K562 (cell line): ENCODE measurements around the gene CRB2. TPM values are rescaled to one million over a fixed set of nuclear protein-coding genes. Genes with fewer than 3 reads are reported as not detected.

Experiments
- ESRRB ChIP-seq: fragments of 250-450 bp; sonication (Bioruptor Pico); IDR thresholded peaks from 2 replicates; pipeline ENCODE4 v1.5.0; 2020; ENCODE audit warnings: mild to moderate bottlenecking, moderate library complexity, borderline replicate concordance
- GATAD2A ChIP-seq: fragments of 450-650 bp; IDR thresholded peaks from 2 replicates; pipeline ENCODE4 v1.6.1; 2017
- HIVEP1 ChIP-seq: fragments of 250-450 bp; sonication (Bioruptor Pico); IDR thresholded peaks from 2 replicates; pipeline ENCODE4 v1.4.0; 2020; ENCODE audit warnings: mild to moderate bottlenecking
- JUND ChIP-seq, 2 experiments: IDR thresholded peaks; 2 replicates in 1 of 2; 3 replicates in 1 of 2; pipeline ENCODE4 v1.6.1; 2011; ENCODE audit warnings: borderline replicate concordance in 2 of 2, low read depth in 2 of 2, low read length in 2 of 2, improper control_type of control experiment in 1 of 2, missing biosample characterization in 1 of 2, missing genetic modification characterization in 1 of 2, missing genetic modification reagents in 1 of 2
- NCOA2 ChIP-seq, 2 experiments: fragments of 450-650 bp; IDR thresholded peaks; 2 replicates each; pipeline ENCODE4 v1.6.1; 2018; ENCODE audit warnings: mild to moderate bottlenecking in 2 of 2, moderate library complexity in 1 of 2; ENCODE audit not compliant: partially characterized antibody in 2 of 2
- NCOR1 ChIP-seq: fragments of 450-650 bp; IDR thresholded peaks from 2 replicates; pipeline ENCODE4 v1.6.1; 2016; ENCODE audit warnings: mild to moderate bottlenecking, moderate library complexity
- NR2C2 ChIP-seq, 2 experiments: fragments of 200-800 bp in 1 of 2; sonication (Bioruptor generic) in 1 of 2; sonication (generic) in 1 of 2; formaldehyde crosslinking in 1 of 2; IDR thresholded peaks; 2 replicates each; pipeline versions ENCODE4 v1.6.1 to v1.8.0; 2016 to 2022; ENCODE audit warnings: mild to moderate bottlenecking in 1 of 2, missing compliant biosample characterization in 1 of 2, missing genetic modification characterization in 1 of 2, missing genetic modification reagents in 1 of 2
- PHF8 ChIP-seq: fragments of 200-600 bp; sonication (generic); IDR thresholded peaks from 2 replicates; pipeline ENCODE4 v1.6.1; 2012; ENCODE audit warnings: mixed run types, mild to moderate bottlenecking, inconsistent platforms, low read length, moderate library complexity, borderline replicate concordance
- RBM39 ChIP-seq: fragments of 200-400 bp; formaldehyde crosslinking; optimal IDR thresholded peaks from 2 replicates; pipeline ENCODE3; 2018; ENCODE audit warnings: low read depth, low read length
- RFX5 ChIP-seq: IDR thresholded peaks from 2 replicates; pipeline ENCODE4 v1.6.1; 2011; ENCODE audit warnings: low read depth, mild to moderate bottlenecking, improper control_type of control experiment, low read length
- SIX5 ChIP-seq, 2 experiments: IDR thresholded peaks; 2 replicates each; pipeline ENCODE4 v1.6.1; 2011; ENCODE audit warnings: low read length in 2 of 2, borderline replicate concordance in 1 of 2, low read depth in 1 of 2, mild to moderate bottlenecking in 1 of 2, moderate library complexity in 1 of 2; ENCODE audit not compliant: insufficient read depth in 1 of 2
- TBP ChIP-seq: optimal IDR thresholded peaks from 2 replicates; pipeline ENCODE3; 2011; ENCODE audit warnings: low read depth, low read length, improper control_type of control experiment
- TCF3 ChIP-seq: sonication (generic); formaldehyde crosslinking; IDR thresholded peaks from 2 replicates; pipeline ENCODE4 v1.4.0; 2020; ENCODE audit warnings: mild to moderate bottlenecking, missing genetic modification reagents
- YY1 ChIP-seq, 3 experiments: IDR thresholded peaks; 2 replicates each; pipeline ENCODE4 v1.6.1; 2011; ENCODE audit warnings: low read length in 2 of 3, mild to moderate bottlenecking in 2 of 3, moderate library complexity in 2 of 3, borderline replicate concordance in 1 of 3, control low read depth in 1 of 3, low read depth in 1 of 3; ENCODE audit not compliant: insufficient read depth in 3 of 3, insufficient replicate concordance in 2 of 3, control insufficient read depth in 1 of 3, insufficient read length in 1 of 3; ENCODE audit errors: extremely low read depth in 1 of 3
- ZNF175 ChIP-seq: fragments of 200-800 bp; sonication (Bioruptor generic); IDR thresholded peaks from 2 replicates; pipeline ENCODE4 v1.6.1; 2016; ENCODE audit warnings: low read depth, mild to moderate bottlenecking, missing genetic modification characterization, missing compliant biosample characterization
- polyA plus RNA-seq, 8 experiments: library from polyadenylated mRNA; depleted of rRNA in 4 of 8; stranded (reverse) in 5 of 8; unstranded in 3 of 8; fragments of >200 nt; fragmentation: Nextera tagmentation in 2 of 8; fragmentation: Illumina TruSeq in 1 of 8; extraction: Ambion mirVana in 2 of 8; extraction: Trizol in 1 of 8; gene quantifications; 2 replicates each; pipeline versions ENCODE4 v1.2.1 to v1.2.3, GENCODE V29; 2011 to 2014; ENCODE audit warnings: inconsistent platforms in 1 of 8, missing spikeins in 1 of 8
- total RNA-seq, 7 experiments: library from RNA; depleted of rRNA in 6 of 7; stranded (reverse); fragments of >200 nt in 6 of 7; fragmentation: Illumina TruSeq in 2 of 7; extraction: Trizol in 2 of 7; gene quantifications; 2 replicates each; pipeline versions ENCODE4 v1.2.1 to v1.2.3, GENCODE V29; 2011 to 2021; ENCODE audit warnings: low replicate concordance in 1 of 7
- TF ChIP-seq, protein P1 (sequence below), 2 experiments: fragments of 250-450 bp in 1 of 2; fragments of 450-650 bp in 1 of 2; sonication (Bioruptor Pico) in 1 of 2; IDR thresholded peaks; 2 replicates each; pipeline versions ENCODE4 v1.6.1 to v1.8.0; 2016 to 2021; ENCODE audit warnings: mild to moderate bottlenecking in 2 of 2, moderate library complexity in 2 of 2, missing compliant biosample characterization in 1 of 2, missing genetic modification characterization in 1 of 2
- TF ChIP-seq, protein P2 (sequence below): fragments of 450-650 bp; formaldehyde crosslinking; IDR thresholded peaks from 2 replicates; pipeline ENCODE4 v1.4.0; 2022; ENCODE audit warnings: missing genetic modification characterization
- TF ChIP-seq, protein P3 (sequence below), 2 experiments: fragments of 450-650 bp in 1 of 2; sonication (generic) in 1 of 2; formaldehyde crosslinking in 1 of 2; IDR thresholded peaks in 1 of 2; conservative IDR thresholded peaks in 1 of 2; 2 replicates each; pipeline versions ENCODE4 v1.6.1 to v1.8.1; 2016 to 2023; ENCODE audit warnings: mild to moderate bottlenecking in 2 of 2, moderate library complexity in 2 of 2, inconsistent platforms in 1 of 2, missing genetic modification reagents in 1 of 2
- TF ChIP-seq, protein P4 (sequence below): fragments of 450-650 bp; formaldehyde crosslinking; conservative IDR thresholded peaks from 2 replicates; pipeline ENCODE4 v1.4.0; 2022; ENCODE audit warnings: mild to moderate bottlenecking, missing genetic modification characterization

Gene CRB2
- total and polyA plus RNA-seq, 9 of the 15 experiments (the other 6 are each of a cell fraction or from before 2014, with no cell fraction given), result 0.13 to 1.2 (median 0.25) TPM; not detected in 2

DNA sequence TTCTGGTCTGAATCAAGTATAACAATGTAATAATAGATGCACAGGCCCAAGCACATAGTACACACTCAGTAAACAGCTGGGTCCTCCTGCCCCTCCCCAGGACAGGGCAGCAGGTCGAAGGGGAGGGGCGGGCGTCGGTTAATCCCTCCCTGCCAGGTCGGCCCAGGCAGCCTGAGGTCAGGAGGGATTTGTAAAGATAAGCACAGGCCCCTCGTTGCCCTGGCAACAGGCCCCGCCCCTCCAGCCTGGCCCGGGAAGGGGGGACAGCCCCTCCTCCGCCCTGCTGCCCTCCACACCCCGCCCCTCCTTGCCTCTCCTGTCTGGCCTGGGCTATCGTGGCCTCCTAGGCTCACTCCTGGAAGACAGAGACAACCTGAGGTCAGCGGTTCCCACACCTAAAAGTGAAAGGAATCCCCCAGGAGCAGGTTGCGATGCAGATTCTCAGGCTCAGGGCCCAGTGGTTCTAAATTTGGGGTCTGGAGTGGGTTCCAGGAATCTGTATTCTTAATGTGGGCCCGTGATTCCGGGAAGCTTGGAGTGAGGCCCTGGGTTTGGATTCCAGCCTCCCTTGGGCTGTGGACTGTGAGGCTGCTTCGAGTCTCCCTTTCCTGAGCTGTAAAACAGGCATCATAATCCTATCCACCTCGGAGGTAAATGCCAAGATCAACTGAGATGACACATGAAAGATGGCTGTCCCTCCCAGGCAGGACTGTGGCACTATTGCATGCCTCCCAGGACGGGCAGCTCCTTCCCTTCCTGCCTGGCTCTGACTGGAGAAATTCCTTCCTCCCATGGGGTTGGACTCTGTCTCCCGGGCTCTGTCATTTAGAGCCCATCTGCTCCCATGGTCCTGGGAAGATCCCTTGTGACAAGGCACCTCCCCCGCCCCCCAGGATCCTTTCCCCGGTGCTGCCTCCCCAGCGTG, 4.4 kb downstream of the CRB2 start (continued):
- TF ChIP-seq NCOA2 (IDR thresholded peaks at IDR 0.05; ENCODE audit: partially characterized antibody in 2 of 2) (no peak), NCOR1 (peak; percentile 69), HIVEP1 (CRISPR knock-in tag) (no peak), JUND (IDR thresholded peaks at IDR 0.05; ENCODE audit: borderline replicate concordance, low read depth, low read length) (peak; percentile 43; the same call in 1 of the 2 replicates), JUND (tag; IDR thresholded peaks at IDR 0.05; ENCODE audit: borderline replicate concordance, low read depth, low read length) (no peak; the same call in 2 of the 3 replicates), RBM39 (no peak), ZNF175 (CRISPR knock-in tag) (no peak), TBP (no peak), NR2C2 (CRISPR knock-in tag; IDR thresholded peaks at IDR 0.05) (no peak), NR2C2 (tag; IDR thresholded peaks at IDR 0.05) (peak; percentile 88), TCF3 (CRISPR knock-in tag) (peak; percentile 78), ESRRB (CRISPR knock-in tag) (no peak), YY1 (IDR thresholded peaks at IDR 0.05; ENCODE audit: borderline replicate concordance in 1 of 3, control insufficient read depth in 1 of 3, extremely low read depth in 1 of 3, insufficient read depth in 3 of 3, insufficient read length in 1 of 3, insufficient replicate concordance in 2 of 3, low read depth in 1 of 3, low read length in 2 of 3) (peak in 1 of 3 experiments; percentile 58), GATAD2A (0 out of 2 replicates have a peak, but pooled peaks have one; percentile 30), RFX5 (no peak), PHF8 (peak; percentile 51; the same call in 1 of the 2 replicates), SIX5 (IDR thresholded peaks at IDR 0.05; ENCODE audit: borderline replicate concordance in 1 of 2, insufficient read depth in 1 of 2, low read depth in 1 of 2, low read length in 2 of 2) (no peak)
- TF ChIP-seq, protein P1, sequence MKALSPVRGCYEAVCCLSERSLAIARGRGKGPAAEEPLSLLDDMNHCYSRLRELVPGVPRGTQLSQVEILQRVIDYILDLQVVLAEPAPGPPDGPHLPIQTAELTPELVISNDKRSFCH (CRISPR knock-in tag; IDR thresholded peaks at IDR 0.05), result no peak
- TF ChIP-seq, protein P1 (tag; IDR thresholded peaks at IDR 0.05), result peak; percentile 38; the same call in 1 of the 2 replicates
- TF ChIP-seq, protein P2, sequence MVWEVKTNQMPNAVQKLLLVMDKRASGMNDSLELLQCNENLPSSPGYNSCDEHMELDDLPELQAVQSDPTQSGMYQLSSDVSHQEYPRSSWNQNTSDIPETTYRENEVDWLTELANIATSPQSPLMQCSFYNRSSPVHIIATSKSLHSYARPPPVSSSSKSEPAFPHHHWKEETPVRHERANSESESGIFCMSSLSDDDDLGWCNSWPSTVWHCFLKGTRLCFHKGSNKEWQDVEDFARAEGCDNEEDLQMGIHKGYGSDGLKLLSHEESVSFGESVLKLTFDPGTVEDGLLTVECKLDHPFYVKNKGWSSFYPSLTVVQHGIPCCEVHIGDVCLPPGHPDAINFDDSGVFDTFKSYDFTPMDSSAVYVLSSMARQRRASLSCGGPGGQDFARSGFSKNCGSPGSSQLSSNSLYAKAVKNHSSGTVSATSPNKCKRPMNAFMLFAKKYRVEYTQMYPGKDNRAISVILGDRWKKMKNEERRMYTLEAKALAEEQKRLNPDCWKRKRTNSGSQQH (CRISPR knock-in tag), result no peak
- TF ChIP-seq, protein P3, sequence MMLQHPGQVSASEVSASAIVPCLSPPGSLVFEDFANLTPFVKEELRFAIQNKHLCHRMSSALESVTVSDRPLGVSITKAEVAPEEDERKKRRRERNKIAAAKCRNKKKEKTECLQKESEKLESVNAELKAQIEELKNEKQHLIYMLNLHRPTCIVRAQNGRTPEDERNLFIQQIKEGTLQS (IDR thresholded peaks at IDR 0.05), result 0 out of 2 replicates have a peak, but pooled peaks have one; percentile 19
- TF ChIP-seq, protein P3 (CRISPR knock-in tag; conservative IDR thresholded peaks at IDR 0.05), result no peak
- TF ChIP-seq, protein P4, sequence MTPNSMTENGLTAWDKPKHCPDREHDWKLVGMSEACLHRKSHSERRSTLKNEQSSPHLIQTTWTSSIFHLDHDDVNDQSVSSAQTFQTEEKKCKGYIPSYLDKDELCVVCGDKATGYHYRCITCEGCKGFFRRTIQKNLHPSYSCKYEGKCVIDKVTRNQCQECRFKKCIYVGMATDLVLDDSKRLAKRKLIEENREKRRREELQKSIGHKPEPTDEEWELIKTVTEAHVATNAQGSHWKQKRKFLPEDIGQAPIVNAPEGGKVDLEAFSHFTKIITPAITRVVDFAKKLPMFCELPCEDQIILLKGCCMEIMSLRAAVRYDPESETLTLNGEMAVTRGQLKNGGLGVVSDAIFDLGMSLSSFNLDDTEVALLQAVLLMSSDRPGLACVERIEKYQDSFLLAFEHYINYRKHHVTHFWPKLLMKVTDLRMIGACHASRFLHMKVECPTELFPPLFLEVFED (CRISPR knock-in tag), result no peak
